MM.1S (cell line): Measurements from ENCODE around the gene TAF1D.

Source experiments
- EZH2 ChIP-seq: fragments of 300-600 bp; sonication (generic); optimal IDR thresholded peaks from 2 replicates; pipeline ENCODE3; 2017; ENCODE audit warnings: low read depth, mild to moderate bottlenecking, antibody characterized with exemption, low read length, mixed read lengths
- EZH2phosphoT487 ChIP-seq: fragments of 300-600 bp; sonication (generic); IDR thresholded peaks from 2 replicates; pipeline ENCODE4 v1.6.1; 2018; ENCODE audit warnings: antibody characterized with exemption, low read length
- TF ChIP-seq, protein P1 (sequence below): fragments of 300-600 bp; sonication (generic); IDR thresholded peaks from 2 replicates; pipeline ENCODE4 v1.5.1; 2016; ENCODE audit warnings: antibody characterized with exemption, low read length, mixed read lengths

DNA sequence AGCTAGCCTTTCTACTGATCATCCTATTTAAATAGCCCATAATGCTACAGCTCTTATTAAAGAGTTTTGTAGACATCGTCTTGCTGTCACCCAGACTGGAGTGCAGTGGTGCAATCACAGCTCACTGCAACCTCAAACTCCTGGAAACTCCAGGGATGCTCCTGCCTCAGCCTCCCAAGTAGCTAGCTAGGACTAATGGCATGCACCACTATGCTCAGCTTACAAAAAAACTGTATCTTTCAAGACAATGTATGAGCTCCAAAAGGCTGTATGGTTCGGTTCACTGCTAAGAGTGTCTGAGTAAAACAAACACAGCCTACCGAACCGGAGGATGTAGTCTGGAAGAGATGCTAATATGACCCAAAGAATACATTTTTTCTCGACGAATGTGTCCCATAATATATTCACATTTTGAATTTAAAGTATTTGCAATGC lies 2.6 kb downstream of the TAF1D start:
- TF ChIP-seq EZH2phosphoT487 (no peak), EZH2 (no peak)
- TF ChIP-seq, protein P1, sequence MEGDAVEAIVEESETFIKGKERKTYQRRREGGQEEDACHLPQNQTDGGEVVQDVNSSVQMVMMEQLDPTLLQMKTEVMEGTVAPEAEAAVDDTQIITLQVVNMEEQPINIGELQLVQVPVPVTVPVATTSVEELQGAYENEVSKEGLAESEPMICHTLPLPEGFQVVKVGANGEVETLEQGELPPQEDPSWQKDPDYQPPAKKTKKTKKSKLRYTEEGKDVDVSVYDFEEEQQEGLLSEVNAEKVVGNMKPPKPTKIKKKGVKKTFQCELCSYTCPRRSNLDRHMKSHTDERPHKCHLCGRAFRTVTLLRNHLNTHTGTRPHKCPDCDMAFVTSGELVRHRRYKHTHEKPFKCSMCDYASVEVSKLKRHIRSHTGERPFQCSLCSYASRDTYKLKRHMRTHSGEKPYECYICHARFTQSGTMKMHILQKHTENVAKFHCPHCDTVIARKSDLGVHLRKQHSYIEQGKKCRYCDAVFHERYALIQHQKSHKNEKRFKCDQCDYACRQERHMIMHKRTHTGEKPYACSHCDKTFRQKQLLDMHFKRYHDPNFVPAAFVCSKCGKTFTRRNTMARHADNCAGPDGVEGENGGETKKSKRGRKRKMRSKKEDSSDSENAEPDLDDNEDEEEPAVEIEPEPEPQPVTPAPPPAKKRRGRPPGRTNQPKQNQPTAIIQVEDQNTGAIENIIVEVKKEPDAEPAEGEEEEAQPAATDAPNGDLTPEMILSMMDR, result no peak
